Stimulated activated CD4-positive, alpha-beta T cell treated with anti-CD3 and anti-CD28 coated beads, Interleukin-4, amount 100 ng/mL, for 4 hours (primary cell): ENCODE data around the gene ACP4.
"Not testable (repeated sequence)": the region's sequence is repeated elsewhere in the genome, so short reads cannot be mapped to it uniquely, and the experiment has no call there.

ENCODE experiments used
- DNase-seq, 2 experiments: peaks; one replicate each; pipeline ENCODE4 v3.0.0-alpha.2; 2020

ACP4 gene

DNA sequence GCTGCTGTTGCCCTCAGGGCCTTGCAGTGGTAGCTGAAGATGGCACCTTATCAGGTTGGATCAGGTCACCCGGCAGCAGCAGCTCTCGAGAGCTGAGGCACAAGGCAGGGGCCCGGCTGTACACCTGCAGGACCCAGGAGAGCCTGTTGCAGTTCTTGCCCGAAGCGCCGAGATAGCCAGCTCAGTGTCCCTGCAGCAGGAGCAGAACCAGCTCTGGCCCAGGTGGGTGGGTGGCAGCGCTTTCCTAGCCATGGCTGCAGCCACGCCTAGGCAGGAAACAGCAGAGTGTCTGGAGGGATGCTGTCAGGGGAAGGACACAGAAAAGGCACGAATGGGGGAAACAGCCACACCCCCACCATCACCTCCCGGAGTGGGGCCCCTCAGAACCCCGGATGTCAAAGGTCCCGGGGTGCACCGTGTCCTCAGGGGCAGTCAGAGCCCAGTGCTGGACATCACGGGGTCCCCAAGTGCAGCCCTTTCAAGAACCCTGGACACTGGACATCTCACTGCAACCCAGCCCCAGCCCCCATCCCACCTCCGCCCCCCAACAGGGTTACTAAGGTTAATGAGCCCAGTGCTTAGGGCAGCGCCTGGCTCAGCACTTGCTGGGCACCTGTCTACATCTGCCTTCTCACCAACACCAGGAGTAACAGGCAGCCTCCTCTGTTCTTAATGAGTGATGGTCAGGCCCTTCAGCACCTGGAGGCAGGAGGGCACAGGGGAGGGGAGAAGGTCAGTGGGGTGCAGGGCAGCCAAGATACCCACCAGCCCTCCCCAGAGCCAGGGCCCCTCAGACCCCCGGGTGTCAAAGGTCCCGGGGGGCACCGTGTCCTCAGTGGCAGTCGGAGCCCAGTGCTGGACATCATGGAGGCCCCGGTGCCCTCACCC lies 8.7 kb downstream of the ACP4 start:
- DNase-seq = no peak

DNA sequence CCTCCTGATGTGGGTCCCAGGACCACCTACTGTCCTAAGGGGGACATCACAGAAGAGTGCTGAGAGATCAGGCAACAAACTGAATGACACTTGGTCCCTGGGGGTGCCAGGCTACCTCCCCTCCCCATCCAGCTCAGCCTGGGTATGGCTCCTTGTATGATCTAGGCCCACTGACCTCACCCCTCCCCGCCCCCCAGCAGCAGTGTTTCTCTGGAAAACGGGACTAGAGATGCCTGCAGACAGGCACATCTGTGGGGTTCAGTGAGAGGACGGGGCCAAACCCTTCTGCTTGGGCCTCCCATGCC lies 9.3 kb downstream of the ACP4 start:
- no peak for DNase-seq

DNA sequence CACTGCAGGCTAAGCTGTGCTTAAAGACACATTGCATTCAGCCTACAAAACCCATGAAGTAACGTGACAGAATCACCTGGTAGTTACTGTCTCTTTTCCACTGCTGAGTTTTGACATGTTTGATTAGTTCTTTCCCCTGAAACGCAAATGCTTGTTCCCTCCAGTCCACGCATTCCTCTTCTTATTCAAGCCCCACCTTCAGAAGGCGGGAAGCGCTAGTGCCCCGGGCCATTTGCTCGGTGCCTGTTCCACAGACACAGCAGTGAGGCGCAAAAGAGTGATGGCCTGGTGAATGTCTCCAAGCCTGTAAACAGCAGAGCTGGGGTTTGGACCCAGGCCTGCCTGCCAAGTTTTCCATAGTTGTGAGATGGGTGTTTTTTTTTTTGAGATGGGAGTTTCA lies 10.9 kb downstream of the ACP4 start:
- no peak for DNase-seq

DNA sequence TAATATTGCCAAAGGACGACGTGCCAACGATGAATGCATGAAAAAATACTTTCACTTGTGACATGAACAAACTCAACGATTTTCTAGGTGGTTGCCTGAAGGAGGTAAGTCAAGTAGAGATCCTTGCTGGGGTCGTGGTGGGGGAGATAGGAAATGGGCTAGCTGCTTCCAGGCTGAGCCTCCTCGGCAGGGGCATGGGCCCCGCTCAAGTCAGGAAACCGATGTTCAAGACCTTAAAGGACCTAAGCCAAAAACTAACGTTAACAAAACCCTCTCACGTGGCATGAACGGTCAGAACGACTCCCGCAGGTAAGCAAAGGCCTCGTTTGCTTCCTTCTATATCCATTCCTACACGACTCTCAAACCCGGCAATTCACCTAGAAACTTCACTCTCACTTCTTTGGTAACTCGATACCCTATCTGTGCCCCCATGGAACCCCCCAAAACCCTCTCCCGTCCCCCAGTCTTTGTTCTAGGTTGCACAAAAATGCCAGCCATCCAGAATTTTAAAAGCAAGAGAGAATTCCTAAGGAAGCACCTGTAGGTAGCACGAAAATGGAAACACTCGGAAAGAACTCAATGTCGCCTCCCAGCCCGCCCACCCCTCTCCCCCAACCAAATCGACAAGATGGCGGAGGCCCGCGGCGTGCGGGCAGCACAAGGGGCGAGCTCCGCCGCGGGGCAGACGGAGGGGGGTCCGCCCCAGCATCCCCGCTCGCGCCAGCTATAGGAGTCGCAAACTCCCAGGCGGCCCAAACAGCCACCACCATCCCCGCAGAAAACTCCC lies 13.6 kb downstream of the ACP4 start:
- DNase-seq = peak in 1 of 2 experiments; percentile 51

DNA sequence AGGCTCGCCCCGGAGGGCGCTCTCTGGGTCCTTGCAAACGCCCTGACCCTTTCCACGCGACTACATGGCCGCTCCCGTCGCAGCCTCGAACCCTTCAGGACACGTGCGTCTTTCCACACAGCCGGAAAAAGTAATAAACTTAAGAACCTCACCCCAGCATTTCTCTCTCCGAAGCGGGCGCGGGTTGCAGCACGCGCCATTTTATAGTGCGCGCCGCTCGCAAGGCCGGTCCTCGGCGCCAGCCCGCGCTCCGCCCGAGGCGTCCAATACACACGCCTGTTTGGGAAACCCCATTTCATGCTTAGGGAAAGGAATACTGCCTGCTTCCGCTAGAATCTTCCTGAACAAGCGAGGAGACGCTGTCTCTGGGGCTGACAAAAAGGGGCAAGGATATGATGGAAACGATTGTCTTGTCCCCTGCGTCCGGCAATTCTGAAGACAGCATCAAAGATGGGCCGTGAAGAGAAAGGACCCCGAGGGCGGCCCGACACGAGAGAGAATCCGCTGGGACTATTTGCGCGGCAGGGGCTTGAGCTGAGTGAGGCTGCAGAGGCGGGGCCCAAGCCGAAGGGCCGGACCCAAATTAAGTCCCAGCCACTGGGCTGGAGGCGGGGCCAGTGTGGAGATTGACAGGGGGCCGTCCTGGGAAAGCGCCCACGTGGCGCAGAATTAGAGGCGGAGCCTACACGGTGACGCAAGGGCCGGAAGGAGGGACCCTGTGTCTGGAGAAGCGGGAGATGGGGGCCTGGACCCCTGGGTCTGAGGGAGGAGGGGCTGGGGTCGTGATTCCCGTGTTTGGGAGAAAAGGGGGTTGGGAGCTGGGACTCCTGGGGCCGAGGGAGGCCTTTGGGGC lies 14.4 kb downstream of the ACP4 start:
- peak; percentile 98 to 99 for DNase-seq

DNA sequence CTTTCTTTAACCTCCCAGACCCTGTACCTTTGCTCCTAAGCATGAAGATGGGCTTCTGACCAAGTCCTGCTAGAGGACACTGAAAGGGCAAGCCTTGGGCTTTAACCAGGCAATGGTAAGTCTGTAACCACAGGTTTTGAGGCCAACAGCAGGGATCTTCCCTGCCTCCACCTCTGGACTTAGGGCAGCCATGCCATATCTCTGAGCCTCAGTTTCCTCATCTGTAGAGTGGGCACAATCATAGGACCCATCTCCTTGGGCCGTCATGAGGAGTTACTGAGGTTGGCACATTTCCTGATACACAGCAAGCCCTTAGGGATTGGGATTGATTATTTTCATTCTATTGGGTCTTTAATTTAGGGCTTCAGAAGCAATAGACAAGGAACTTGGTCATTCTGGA lies 18.6 kb downstream of the ACP4 start:
- no peak for DNase-seq

DNA sequence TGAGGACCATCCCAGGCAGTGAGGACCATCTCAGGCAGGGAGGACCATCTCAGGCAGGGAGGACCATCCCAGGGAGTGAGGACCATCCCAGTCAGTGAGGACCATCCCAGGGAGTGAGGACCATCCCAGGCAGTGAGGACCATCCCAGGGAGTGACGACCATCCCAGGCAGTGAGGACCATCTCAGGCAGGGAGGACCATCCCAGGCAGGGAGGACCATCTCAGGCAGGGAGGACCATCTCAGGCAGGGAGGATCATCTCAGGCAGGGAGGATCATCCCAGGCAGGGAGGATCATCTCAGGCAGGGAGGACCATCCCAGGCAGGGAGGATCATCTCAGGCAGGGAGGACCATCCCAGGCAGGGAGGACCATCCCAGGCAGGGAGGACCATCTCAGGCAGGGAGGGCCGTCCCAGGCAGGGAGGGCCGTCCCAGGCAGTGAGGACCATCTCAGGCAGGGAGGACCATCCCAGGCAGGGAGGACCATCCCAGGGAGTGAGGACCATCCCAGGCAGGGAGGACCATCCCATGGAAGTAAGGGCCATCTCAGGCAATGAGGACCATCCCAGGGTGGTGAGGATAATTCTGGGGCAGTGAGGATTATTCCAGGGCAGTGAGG lies 21.5 kb downstream of the ACP4 start:
- not testable (repeated sequence) for DNase-seq

DNA sequence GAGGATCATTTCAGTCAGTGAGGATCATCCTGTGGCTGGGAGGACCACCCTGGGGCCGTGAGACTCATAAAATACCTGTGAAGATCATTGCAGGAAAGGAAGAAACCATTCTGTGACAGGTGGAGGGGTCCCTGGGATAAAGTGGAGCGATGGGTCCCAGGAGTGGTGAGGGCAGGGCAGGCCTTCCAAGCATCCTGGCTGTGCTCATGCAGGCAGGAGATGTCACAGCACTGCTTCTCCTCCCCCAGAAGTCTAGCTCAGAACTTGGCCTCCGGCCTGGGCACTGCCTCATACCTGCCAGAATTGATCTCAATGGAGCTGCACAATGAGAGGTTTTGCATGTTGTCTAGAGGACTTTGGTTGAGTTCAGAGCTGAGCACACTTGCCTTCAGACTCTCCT lies 22.3 kb downstream of the ACP4 start:
- DNase-seq = no peak

DNA sequence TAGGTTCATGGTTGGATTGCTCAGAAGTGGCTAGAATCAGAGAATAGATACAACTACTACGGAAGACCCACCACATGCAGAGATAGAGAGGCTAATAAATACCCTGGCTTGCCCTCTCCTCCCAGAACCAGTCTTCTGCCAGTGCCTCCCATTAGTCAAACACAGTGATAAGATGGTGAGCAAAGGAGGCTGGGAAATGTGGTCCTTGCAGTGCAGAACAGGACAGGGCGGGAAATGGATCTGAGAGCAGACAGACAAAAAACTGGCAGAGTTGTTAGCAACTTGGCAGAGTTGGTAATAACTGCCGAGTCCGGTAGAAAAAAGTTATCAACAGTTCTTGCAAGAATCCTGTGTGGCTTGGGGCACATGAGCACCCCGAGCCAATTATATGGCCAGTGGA lies 24.7 kb downstream of the ACP4 start:
- no peak for DNase-seq

DNA sequence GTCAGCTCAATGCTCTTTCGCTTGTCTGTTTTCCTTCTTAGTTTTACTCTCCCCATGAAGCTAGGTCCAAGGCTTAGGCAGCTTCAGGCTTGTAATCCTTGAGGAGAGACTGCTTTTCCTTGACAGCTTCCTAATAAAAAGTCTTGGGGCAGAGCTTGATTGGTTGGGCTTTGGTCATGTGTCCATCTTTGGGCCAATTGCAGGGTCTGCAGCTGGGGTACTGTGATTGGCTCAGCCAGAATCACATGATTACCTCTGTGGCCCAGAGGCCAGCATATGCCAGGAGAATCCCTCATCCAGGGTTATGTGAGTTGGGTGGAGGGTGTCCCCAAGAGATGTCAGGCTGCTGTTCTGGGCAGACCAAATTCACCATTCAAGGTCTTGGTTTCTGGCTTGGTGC lies 25.2 kb downstream of the ACP4 start:
- no peak for DNase-seq

DNA sequence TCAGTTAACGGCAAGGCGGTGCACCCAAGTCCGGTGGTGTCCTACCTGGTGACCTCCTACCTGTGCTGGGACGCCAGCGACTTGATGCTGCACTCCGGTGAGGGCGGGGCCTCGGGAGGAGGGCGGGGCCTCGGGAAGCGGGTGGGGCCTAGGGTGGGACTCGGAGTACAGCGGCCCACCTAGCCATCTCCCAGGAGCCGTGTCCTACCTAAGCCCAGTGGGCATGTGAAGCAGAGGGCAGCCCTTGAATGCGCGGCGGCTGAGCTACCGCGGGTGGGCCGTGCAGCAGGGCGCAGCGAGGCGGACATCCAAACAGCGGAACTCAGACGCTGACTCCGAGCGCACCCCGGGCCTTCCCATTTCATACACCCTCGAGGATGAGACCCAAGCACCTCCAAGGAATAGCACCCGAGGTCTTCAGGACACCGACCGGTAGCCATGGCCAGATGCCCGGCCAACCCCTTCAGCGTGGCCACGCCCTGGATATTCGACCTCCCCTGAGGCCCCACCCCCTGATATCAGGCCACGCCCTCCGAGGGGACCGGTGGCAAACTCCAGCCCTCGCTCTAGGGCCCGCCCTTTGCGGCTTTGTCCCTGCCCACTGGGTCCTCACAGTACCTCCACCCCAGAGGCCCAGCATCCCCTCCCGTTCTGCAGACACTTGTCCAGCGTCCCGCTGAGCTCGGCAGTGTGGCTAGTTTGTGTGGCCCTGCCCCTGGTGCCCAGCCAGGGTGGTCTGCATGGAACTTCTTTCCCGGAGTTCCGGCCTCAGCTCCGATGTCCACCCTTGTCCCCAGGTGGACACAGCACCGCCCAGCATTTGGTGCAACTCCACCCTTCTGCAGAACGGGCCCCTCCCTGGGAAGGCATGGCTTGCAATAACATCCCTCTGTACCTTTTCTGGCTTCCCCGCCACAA lies 28.0 kb downstream of the ACP4 start:
- DNase-seq = peak in 1 of 2 experiments; percentile 46

DNA sequence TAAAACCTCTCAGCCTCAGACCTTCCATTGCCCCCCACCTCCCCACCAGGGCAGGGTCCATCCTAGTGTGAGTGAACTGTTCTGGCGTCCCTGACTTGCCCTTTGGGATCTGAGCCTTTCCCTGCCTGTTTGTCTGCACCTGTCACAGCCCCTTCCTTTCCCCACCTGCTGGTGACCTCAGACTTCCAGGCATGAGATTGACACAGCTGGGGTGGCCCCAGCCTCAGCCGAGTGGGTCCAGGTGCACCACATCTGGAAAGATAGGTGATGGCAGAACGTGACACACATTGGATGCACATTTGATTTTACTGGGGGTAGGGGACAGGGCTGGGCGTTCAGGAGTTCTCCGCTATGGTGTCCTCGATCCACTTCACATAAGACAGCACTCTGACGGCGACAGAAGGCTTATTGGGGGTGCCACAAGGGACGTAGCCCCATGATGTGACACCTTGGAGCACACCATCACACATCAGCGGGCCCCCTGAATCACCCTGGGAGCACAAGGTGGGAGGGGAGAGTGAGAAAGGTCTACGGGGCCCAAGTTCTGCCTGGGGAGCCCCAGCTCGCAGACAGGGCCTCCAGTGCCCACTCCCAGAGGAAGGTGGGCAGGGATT lies 28.8 kb downstream of the ACP4 start:
- DNase-seq = no peak

DNA sequence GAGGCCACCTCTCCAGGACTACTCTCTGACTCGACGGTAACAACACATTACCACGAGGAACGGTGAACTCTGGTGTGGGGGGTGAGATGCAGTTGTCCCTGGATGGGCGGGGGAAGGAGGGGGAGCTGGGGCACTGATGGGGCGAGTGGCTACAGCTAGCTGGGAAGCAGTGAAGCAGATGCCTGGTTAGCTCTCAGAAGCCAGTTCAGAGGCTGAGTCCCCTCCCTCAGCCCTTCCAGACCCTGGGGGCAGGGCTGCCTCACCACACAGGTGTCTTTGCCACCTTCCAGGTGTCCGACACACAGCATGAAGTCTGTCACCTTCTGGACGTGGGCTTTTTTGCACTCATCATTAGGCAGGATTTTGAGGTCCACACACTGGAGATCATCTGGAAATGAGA lies 29.4 kb downstream of the ACP4 start:
- DNase-seq = no peak

DNA sequence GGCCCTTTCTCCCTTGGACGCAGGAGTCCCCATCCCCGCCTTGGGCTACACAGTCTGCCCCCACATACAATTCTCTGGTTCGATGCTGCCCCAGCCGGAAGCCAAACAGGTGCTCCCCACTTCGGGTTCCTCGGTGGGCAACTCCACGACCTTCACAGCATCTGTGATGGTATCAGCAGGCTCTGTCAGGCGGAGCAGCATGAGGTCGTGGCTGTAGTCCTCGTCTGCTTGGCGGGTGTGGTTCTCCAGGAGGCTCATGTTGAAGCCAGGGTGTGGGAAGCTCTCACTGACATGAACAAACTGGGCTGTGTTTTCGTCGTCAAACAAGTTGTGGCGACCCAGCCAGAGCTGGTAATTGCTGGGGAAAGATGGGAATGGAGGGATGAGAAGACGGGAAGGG lies 29.9 kb downstream of the ACP4 start:
- no peak for DNase-seq

DNA sequence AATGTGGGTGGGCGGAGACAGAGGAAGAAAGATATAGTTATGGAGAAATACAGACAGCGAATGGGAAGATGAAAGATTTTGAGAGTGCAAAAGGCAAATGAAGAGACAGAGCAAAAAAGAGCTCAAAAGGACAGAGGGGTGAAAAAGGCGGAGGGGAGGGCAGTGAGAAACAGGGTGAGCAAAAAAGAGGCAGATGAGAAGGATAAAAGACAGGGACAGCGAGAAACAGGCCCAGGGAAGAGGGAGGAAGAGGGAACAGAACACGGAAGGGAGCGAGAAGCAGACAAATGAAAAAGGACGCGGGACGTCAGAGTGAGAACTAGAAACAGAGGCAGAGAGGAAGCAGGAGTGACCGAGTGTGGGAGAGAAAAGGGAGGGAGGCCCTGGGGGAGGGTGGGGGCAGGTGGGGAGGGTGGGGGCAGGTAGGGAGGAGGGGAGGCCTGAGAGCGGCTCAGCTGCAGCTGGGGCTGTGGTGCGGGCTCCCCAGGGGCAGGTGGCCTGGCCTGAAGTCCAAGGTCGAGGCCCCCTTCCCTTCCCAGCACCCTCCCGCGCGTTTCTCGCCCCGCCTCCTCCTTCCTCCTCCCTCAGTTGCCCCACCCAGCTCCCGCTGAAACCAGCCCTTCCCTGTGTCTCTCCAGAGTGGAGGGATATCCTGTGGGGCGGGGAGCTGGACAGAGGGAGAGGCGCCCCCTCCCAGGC lies 30.5 kb downstream of the ACP4 start:
- DNase-seq = no peak

DNA sequence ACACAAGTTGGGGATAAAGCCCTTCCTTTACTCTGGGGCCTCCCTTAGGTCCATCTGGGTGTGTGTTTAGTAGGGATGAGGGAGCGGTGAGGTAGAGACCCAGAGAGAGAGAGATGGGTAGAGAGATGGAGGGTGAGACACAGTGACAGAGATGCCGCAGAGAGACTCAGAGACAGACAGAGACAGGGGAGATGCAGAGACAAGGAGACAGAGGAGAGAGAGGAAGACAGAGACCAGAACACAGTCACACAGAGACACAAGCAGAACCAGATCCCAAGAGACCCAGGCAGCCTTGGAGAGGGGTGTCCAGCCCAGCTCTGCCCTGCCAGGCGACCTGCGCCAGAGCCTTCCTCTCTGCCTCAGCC lies 31.0 kb downstream of the ACP4 start:
- DNase-seq = no peak

DNA sequence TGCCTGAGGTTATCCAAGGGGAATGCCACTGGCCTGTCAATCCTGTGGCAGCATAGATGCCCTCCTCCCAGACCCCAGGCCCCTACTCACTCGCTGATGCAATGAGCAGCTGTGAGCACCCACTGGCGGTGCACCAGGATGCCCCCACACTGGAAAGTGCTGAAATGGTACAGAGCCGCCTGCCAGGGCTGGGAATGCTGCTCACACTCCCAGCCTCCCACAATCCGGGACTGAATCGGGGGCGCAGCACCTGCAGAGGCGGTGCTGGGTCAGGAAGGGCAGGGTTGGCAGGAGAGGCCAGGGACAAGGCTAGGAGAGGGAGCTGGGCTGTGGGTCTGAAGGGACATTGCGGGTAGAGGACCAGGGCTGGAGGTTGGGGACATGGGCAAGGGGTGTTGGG lies 31.4 kb downstream of the ACP4 start:
- no peak for DNase-seq

DNA sequence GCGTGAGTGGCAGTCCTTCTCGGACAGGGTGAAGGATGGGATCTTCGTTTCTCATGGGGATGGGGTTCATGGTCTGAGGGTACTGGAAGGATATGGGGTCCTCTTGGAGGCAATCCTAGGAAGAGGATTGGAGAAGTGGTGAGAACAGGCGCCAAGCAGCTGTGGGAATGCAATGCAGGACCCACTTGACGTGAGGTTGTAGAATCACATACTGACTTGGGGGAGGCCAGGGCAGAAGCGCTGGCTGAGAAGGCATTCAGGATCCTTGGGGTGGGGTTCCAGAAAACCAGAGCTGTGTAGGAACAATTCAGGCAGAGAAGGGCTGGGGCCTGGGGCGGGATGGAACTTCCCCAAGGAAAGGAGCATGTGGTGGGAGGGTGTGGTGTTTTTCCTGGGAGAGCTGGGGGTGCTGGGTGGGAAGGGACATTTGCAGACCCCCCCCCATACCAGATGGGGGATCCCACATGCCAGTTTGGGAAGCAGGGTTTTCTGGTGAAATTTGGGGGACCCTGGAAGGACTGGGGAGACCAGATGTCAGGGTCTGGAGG lies 32.5 kb downstream of the ACP4 start:
- DNase-seq = no peak

DNA sequence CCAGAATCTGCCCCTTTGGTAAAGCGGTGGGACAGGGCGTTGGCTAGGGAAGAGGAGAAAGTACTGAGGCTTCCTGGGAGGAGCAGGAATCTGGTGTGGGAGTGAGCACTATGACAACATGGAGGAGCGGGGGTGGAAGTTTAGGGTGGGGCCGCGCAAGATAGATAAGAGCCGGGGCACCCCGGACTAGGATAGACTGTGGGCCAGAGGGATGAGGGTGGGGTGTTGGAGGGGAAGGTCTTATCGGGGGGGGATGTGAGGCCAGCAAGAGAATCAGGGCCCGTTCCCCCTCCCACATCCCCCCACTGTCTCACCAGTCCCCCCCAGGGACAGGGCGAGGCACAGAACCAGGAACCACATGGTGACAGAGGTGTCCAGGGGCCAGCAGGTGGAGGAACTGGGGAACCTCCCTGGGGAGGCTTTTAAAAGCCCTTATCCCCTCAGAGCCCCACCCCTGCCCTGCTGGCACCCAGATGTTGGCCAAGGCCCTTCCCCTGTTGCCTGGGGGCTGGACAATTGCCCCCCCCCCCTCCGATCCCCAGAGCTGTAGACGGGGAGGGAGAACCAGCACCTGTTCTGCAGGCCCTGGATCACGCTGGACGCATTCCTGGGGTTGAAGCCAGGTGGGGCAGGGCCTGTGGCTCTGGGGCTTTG lies 33.3 kb downstream of the ACP4 start, which contains the start of gene KLK1:
Gene KLK1 (minus strand): TSS at position 399 of the 654 bp plus-strand sequence. CDS start 39 bp downstream, at position 360.
- DNase-seq = no peak
